RWPE2 (cell line): ENCODE results near the gene TIFAB.
A peak's percentile ranks its signal among the peaks of the same experiment; 100 is the strongest.

ENCODE experiments used
- ATAC-seq: fragments of 200-7000 bp; cut with Tn5 transposase; 3 replicates; pipeline ENCODE4 v1.9.1; 2021; ENCODE audit warnings: low read depth
- DNase-seq: peaks from one replicate; pipeline ENCODE4 v3.0.0-alpha.2; 2020; ENCODE audit warnings: low spot score
- H3K27ac ChIP-seq: fragments of 450-650 bp; 2 replicates; pipeline ENCODE4 v1.5.1; 2017; ENCODE audit warnings: mild to moderate bottlenecking; ENCODE audit not compliant: poor library complexity, severe bottlenecking
- H3K27me3 ChIP-seq: fragments of 250-450 bp; sonication (Bioruptor Pico); 2 replicates; pipeline ENCODE4 v1.5.1; 2021; ENCODE audit warnings: mild to moderate bottlenecking, moderate library complexity; ENCODE audit not compliant: insufficient read depth, poor library complexity, severe bottlenecking
- H3K36me3 ChIP-seq: fragments of 250-450 bp; sonication (Bioruptor Pico); 2 replicates; pipeline ENCODE4 v1.5.1; 2020; ENCODE audit warnings: low read depth, mild to moderate bottlenecking, moderate library complexity
- H3K4me1 ChIP-seq: fragments of 250-450 bp; sonication (Bioruptor Pico); 2 replicates; pipeline ENCODE4 v1.5.1; 2021; ENCODE audit warnings: mild to moderate bottlenecking, moderate library complexity; ENCODE audit not compliant: insufficient read depth, poor library complexity, severe bottlenecking
- H3K4me3 ChIP-seq: fragments of 250-450 bp; sonication (Bioruptor Pico); 2 replicates; pipeline ENCODE4 v1.5.1; 2021; ENCODE audit warnings: mild to moderate bottlenecking, moderate library complexity; ENCODE audit not compliant: severe bottlenecking
- H3K9me3 ChIP-seq: fragments of 250-450 bp; sonication (Bioruptor Pico); 2 replicates; pipeline ENCODE4 v1.5.1; 2021; ENCODE audit warnings: mild to moderate bottlenecking, moderate library complexity; ENCODE audit not compliant: severe bottlenecking
- CTCF ChIP-seq: fragments of 450-650 bp; IDR thresholded peaks from one replicate; pipeline ENCODE4 v1.5.1; 2017; ENCODE audit warnings: mild to moderate bottlenecking, moderate library complexity; ENCODE audit not compliant: poor library complexity, severe bottlenecking

Gene TIFAB

GRCh38 chr5:135399794-135400542 lies 52.2 kb downstream of the TIFAB start:
- Histone ChIP-seq H3K27me3 (no peaks in the 10 kb centered on the region), H3K4me3 (peak overlapping the region; percentile 97), H3K4me1 (peaks cover 32% of the 10 kb centered on the region), H3K9me3 (no peaks in the 10 kb centered on the region), H3K36me3 (peaks cover 21% of the 10 kb centered on the region), H3K27ac (peak overlapping the region; percentile 72)
- TF ChIP-seq CTCF: no peak
- ATAC-seq (no peak), DNase-seq (no peak)

GRCh38 chr5:135398855-135399793 lies 53.0 kb downstream of the TIFAB start, which contains the start of gene MACROH2A1:
MACROH2A1 (minus strand) TSS chr5:135399231; CDS start chr5:135389093, 10,138 bp downstream.
- peaks cover 21% of the 10 kb centered on the region for H3K36me3 ChIP-seq
- H3K27ac ChIP-seq: peak within 1 kb of the TSS; percentile 72
- no peaks in the 10 kb centered on the region for H3K27me3 ChIP-seq
- H3K9me3 ChIP-seq: no peaks in the 10 kb centered on the region
- peak; percentile 80 for ATAC-seq
- TF ChIP-seq CTCF: no peak
- peak; percentile 91 for DNase-seq
- H3K4me3 ChIP-seq: peak within 1 kb of the TSS; percentile 97
- peaks cover 30% of the 10 kb centered on the region for H3K4me1 ChIP-seq

GRCh38 chr5:135398160-135398854 lies 53.8 kb downstream of the TIFAB start:
- no peak for TF ChIP-seq CTCF
- Histone ChIP-seq H3K4me3 (peak overlapping the region; percentile 97), H3K4me1 (peaks cover 29% of the 10 kb centered on the region), H3K9me3 (no peaks in the 10 kb centered on the region), H3K27ac (peak overlapping the region; percentile 72), H3K36me3 (peaks cover 27% of the 10 kb centered on the region), H3K27me3 (no peaks in the 10 kb centered on the region)
- peak; percentile 43 for ATAC-seq
- DNase-seq: no peak
